C1 segment of cervical spinal cord (tissue), 14 donors: ENCODE data around the gene PIK3CA.
"Not testable (repeated sequence)": the region's sequence is repeated elsewhere in the genome, so short reads cannot be mapped to it uniquely, and the experiment has no call there.

ENCODE experiments used
- DNase-seq, 14 donors: peaks; one replicate each; lab custom pipeline; 2025; lab: John Stamatoyannopoulos, UW

PIK3CA gene

DNA sequence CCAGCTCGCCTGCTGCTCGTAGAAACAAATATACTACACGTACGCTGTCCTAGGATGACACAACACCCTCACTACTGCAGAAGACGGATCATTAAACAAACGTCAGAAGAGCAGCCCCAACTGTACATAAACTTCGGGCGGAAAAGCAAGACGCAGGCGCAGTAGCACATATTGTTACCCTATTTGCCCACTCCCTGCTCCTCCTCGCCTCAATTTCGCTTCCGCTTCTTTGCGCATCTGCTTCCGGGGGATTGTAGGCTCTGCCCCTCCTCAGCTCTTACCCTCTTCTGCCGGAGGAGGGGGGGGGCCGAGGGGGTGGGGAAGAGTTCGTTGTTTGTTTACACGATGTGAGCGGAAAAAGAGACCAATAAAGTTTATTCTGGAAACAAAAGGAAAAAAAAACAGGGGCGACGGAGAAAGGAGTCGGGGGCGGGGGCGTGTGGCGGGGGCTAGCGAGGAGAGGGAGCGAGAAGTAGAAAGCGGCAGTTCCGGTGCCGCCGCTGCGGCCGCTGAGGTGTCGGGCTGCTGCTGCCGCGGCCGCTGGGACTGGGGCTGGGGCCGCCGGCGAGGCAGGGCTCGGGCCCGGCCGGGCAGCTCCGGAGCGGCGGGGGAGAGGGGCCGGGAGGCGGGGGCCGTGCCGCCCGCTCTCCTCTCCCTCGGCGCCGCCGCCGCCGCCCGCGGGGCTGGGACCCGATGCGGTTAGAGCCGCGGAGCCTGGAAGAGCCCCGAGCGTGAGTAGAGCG is at the start of gene PIK3CA:
Gene PIK3CA (plus strand): TSS at position 485 of the 743 bp plus-strand sequence. CDS start 50,469 bp downstream, outside the sequence.
- peak; percentile 51 to 98 (median 94) for DNase-seq

DNA sequence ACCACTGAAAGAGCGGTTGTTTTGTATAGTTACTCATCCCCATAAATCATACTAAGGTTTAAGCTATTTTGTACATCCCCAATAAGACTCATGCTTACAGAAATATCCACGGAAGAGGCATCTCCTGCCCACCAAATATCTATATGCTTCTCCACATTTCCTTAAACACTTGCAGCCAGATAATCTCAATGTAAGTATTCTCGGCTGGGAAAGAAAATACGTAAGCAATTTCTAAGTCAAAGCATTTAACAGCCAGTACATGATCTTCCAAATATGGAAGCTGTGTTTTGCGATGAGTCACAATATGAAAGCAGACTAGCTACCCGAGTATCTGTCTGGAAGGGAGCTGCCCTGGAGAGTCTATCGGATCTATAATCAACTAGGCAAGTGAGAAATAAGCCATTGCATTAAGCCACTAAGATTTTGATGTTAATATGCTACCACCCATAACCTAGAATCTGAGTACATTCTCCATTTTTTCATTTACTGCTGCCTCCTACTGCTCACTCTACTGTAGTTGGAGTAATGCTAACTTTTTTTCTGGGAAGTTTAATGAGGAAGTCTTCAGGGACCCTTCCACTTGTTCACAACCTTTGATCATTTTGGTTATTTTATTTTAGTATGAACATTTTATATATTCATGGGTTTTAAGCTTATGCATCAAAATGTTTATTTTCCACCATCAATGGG is 49.6 kb upstream of the PIK3CA start:
- DNase-seq, result no peak

DNA sequence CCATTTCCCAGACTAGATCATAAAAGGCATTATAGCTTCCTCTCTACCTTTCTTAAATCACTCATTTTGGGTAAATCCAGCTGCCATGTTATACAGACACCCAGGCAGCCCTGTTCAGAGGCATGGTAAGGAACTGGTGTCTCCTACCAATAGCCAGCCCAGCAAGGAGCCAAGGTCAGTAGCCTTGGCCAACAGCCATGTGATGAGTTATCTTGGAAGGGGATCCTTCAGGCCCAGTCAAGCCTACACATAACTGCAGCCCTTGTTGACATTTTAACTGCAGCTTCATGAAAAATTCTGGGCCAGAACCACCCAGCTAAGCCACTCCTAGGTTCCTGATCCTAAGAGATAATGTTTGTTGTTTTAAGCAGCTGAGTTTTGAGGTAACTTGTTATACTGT is 47.5 kb upstream of the PIK3CA start:
- no peak for DNase-seq

DNA sequence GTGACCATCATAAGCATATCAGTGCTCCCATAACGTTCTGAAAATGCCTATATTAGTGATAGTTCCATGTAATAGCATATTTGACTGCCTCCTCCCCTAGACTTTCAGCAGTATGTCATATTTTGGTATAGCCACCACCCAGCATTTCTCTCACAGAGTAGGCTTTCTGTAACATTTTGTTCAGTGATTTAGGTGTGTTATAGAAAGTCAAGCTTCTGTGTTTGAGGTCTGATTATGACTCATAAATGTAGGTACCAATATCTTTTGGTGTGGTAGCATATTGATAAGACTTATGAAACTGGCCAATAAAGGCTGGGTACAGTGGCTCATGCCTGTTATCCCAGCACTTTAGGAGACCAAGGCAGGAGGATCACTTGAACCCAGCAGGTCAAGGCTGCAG is 42.3 kb upstream of the PIK3CA start:
- no peak for DNase-seq

DNA sequence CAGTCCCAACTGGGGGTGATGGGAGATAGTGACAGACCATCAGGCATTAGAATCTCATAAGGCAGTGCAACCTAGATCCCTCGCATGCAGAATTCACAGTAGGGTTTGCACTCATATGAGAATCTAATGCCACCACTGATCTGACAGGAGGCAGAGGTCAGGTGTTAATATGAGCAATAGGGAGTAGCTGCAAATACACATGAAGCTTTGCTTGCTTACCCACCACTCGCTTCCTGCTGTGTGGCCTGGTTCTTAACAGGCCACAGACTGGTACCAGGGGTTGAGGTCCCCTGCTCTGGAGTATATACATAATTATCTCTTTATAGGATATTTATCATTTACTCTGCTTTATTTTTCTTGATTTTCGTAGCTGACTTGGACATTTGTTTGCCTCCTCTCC is 40.5 kb upstream of the PIK3CA start:
- DNase-seq, result no peak

DNA sequence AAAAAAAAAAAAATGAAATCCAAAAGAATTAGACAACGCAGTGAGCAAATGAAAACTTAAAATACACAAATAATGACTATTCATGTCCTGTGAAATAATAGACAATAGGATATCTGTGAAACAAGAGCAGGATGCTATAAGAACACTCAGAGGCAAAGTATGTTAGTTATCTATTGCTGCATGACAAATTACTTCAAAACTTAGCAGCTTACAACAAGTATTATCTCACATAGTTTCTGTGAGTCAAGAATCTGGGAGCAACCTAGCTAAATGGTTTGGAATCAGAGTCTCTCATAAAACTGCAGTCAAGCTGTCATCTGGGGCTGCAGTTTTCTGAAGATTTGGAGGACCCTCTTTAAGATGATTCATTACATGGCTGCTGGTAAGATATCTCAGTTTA is 40.1 kb upstream of the PIK3CA start:
- DNase-seq, result no peak

DNA sequence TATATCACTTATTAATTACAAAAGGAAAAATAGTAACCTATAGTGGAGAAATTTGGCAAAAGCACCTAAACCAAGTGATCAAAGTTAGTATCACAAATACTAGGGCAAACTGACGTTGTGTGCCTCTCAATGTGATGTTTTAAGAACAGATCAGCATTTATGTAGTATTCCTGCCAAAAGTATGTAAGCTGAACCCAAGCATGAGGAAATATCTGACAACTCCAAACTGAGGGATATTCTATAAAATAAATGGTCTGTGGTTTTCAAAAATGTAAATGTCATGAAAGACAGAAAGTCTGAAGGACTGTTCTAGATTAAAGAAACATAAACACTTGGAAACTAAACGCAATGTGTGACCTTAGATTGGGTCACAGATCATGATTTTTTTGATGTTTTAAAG is 34.3 kb upstream of the PIK3CA start:
- no peak for DNase-seq

DNA sequence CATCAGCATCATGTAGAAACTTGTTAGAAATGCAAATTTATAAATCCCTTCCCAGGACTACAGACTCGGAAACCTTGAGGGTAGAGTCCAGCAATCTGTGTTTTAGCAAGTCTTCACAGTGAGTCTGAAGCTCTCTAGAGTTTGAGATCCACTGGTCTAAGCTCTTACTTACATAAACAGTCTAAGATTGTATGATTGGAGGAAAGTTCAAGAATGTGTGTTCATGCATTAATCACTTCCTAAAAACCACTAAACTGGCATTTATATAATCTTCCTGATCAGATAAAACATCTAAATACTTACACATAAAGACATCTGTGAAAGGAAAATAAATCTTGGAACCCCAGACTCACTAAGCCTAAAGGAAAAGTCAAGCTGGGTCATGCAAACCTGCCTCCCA is 32.7 kb upstream of the PIK3CA start:
- not testable (repeated sequence) for DNase-seq

DNA sequence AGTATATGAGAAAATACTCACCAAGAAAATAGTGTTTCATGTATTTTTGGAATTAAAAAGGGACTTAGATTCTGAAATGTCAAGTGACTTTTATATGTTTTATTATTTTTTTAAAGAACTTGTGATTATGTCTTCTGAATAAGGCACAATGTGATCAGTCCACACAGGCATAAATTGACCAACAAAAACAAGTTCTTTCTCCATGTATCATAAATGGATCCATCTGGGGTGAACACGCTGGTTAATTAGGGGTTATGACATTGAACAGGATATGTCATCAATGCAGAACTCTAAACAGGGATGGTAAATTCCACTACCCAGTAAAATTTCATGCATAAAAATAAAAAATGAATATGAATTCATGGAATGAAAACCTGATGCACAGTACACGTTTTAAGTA is 31.3 kb upstream of the PIK3CA start:
- DNase-seq, result no peak

DNA sequence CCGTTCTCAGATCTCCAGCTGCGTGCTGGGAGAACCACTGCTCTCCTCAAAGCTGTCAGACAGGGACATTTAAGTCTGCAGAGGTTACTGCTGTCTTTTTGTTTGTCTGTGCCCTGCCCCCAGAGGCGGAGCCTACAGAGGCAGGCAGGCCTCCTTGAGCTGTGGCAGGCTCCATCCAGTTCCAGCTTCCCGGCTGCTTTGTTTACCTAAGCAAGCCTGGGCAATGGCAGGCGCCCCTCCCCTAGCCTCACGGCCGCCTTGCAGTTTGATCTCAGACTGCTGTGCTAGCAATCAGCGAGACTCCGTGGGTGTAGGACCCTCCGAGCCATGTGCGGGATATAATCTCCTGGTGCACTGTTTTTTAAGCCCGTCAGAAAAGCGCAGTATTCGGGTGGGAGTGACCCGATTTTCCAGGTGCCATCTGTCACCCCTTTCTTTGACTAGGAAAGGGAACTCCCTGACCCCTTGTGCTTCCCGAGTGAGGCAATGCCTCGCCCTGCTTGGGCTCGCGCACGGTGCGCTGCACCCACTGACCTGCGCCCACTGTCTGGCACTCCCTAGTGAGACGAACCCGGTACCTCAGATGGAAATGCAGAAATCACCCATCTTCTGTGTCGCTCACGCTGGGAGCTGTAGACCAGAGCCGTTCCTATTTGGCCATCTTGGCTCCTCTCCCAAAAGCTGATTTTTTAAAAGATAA is 15.8 kb upstream of the PIK3CA start:
- DNase-seq, result not testable (repeated sequence)

DNA sequence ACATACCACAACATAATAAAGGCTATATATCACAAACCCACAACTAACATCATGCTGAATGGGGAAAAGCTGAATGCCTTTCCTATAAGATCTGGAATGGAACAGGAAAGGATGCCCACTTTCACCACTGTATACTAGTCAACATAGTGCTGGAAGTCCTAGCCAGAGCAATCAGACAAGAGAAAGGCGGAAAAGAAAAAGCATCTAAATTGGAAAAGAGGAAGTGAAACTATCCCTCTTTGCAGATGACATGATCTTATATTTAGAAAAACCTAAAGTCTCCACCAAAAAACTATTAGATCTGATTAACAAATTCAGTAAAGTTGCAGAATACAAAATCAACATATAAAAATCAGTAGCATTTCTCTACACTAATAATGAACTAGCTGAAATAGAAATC is 14.6 kb upstream of the PIK3CA start:
- DNase-seq, result no peak

DNA sequence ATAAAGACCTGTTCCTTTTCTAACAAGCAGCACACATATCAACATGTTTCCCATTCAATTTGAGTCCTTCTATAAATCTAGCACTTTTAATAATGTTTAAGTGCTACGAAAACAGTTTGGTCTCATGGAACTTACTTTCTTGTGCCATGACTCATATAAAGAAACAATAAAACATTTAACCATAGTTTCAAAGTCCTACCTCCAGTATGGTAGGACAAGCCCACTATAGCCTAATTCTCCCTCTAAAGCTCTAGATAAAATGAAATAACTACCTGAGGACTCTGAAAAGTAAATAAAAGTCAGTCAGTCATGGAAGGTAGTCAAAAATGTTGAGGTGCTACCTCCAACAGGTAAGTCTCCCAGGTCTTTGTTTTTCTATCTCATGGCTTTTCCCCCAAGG is 12.0 kb upstream of the PIK3CA start:
- DNase-seq, result no peak

DNA sequence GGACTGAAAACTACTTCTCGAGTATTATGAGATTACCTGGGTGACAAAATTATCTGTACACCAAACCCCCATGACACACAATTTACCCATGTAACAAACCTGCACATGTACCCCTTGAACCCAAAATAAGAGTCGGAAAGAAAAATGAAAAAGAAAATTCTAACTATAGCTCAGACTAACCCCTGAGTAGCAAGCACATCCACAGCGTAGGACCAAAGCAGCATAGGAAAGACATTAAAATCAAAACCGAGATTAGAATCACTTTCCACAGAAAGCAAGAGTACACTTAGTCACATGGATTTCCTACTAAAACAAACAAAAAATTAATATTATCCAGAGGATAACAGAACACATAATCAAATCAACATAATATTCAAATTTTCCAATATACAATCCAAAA is 6.3 kb upstream of the PIK3CA start:
- DNase-seq, result no peak

DNA sequence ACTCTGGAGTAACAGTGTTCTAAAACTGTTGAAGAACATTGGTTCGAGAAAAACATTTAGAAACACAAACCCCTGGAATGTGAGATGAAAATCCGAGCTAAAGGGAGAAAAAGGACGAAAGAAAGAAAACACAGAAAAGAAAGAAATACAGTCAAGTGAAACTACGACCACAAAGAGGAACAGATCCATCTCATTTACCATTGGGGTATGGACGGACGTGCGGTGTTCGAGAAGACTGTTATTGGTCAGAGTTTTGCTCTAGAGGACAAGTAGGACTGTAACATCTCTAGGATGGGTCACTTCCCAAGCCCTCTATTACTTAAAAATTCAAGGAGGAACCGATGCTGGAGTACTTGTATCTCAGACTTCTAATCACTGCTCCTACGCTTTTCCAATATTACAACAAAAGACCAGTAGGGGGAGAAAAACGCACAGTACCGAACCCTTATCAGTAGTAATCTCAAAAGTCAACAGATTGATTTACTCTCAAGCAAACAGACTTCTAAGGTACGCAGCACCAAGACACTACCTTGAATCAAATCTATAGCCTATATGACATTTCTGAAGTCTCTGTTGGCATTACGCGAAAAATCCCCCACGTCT is 1.1 kb upstream of the PIK3CA start:
- peak in 9 of 14 donors; percentile 6 to 70 (median 45) for DNase-seq

DNA sequence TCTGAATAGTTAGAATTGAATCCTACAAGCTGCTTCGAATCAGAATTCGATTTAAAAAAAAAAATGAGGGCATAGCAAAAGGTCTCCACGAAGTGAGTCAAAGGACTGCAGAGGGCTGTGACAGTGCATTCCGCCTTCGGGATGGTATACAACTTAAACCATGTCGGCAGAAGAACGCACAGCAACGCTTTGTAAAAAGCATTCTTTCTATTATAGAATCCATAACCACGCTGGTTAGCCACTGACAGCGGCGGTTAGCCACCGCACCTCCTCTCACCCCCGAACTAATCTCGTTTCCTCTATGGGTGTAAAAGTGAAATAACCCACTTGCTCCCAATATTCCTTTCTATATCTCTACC is 664 bp upstream of the PIK3CA start:
- no peak for DNase-seq

DNA sequence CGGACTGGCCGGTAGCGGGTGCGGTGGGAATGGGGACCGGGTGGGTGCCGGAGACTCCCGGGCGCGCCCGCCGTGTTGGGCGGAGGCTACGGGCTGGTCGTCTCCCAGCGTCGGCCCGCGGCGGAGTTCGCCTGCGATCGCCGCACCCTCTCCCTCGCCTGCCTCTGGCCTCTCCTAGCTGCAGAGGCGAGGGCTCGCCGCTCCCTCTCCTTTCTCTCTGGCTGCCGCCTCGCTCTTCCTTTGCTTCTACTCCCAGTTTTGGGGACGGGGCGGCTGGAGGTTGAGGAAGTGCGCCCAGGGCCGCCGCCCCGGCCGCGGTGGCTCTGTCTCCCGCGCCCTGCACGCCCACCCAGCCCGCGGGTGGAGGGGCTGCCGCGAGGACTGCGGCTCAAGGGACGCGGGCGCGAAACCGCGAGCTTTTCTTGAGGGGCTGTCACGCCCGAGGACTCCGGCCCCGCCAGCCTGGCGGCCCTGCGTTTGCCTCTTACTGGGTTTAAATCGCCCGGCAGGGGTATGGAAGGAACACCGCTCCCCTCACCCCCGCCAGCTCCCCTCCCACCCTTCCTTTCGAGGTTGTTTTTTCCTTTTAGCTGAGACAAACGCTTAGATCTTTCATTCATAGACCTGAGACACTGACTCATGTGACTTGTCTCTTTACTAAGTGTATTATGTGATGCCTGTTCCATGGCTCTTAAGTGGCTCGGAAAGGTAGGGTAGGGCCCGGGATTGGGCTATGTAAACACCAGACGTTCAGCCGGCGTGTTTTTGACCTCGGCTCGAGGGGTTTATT is 654 bp downstream of the PIK3CA start:
- peak in 9 of 14 donors; percentile 9 to 81 (median 56) for DNase-seq

DNA sequence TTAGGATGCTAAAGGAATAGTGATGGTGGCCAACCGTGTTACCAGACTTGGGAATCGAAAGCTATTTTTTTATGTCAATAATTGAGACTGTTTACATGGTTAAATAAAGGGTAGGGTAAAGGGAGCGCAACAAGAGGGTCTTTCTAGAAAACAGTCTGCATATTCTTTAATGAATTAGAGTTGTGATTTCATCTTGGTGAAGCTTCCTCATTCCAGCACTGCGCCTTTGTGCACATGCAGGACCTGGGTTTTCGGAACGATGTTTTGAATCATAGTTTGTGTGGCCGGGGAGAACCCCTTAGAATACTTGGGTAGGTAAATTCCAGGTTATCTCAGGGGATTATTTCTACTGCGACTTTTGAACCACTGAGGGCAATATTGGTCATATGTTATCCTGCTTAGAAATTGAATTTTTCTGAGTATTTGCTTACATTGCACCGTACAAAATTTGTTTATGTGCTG is 1.3 kb downstream of the PIK3CA start:
- DNase-seq, result peak in 3 of 14 donors; percentile 17 to 43 (median 19)

DNA sequence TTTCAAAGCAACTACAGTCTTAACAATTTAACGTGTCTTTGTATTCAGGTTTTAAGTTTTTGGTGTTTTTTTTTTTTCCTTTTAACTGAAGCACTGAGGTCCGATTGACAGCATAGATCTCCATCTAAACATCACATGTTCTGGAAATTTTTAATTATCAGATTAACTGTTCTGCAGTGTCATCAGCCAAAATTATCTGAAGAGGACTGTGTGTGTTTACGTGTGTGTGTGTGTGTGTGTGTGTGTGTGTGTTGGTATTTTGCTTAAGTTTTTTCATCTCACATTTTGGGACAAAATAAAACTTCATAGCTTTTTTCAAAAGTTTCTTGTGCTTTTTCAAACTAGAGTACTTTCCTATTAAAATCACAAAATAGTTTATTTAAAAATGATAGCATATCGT is 1.8 kb downstream of the PIK3CA start:
- no peak for DNase-seq

DNA sequence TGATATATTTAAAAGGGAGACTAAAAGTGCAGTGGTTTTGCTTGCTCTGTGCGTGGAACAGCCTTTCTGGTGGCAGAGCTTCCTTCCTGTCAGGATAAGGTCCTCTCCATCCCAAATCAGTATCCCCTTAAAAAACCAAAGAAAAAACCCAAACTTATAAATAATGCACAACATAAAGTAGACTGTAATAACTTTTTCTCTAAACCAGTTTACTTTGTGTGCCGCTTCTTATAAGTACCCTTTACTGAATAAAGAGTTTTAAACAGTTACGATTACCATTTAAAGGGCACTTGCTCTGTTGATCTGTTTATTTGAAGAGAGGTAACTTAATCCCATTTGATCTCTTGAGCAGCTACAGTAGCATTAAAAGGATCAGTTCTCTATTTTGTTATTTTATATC is 2.5 kb downstream of the PIK3CA start:
- no peak for DNase-seq

DNA sequence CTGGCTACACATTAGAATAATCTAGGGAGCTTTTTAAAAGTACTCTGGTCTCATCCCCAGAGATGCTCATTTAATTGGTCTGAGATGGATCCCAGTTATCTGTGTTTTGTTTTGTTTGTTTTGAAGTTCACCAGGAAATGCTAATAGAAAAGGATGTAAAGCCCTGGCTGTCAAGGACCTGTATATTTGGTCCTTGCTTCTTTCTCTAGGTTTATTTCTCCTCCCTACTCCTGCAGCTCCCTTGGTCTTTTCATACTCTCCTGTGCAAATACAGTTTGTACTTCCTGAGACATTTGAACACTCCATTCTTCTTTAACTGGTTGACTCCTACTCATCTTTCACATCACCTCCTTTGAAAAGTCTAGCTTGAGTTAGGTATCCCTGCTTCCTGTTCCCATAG is 3.3 kb downstream of the PIK3CA start:
- no peak for DNase-seq

DNA sequence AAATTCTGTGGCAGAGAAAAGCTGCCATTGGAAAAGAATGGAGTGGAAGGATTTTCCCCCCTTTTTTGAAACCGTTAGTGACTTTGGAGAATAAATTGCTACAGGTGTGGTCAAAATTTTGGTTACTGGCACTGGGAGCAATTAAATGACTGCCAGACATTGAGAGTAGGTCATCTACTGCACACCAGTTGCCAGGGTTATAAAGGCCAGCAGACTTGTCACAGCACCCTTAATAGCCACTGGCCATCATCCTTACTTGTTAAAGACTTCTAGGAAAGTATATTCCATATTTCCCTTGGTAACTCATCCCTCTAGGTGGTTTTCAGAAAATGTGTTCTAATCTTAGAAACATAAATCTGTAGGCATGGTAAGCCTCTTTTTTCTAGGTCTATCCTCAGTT is 8.0 kb downstream of the PIK3CA start:
- no peak for DNase-seq
